ENCODE data around the gene ZAP70. TPM values are rescaled to one million over a fixed set of nuclear protein-coding genes. Genes with fewer than 3 reads are reported as not detected.

The ZAP70 gene
- total RNA-seq, 2 donors from 2014 or later = 0.86 to 1.4 TPM

DNA sequence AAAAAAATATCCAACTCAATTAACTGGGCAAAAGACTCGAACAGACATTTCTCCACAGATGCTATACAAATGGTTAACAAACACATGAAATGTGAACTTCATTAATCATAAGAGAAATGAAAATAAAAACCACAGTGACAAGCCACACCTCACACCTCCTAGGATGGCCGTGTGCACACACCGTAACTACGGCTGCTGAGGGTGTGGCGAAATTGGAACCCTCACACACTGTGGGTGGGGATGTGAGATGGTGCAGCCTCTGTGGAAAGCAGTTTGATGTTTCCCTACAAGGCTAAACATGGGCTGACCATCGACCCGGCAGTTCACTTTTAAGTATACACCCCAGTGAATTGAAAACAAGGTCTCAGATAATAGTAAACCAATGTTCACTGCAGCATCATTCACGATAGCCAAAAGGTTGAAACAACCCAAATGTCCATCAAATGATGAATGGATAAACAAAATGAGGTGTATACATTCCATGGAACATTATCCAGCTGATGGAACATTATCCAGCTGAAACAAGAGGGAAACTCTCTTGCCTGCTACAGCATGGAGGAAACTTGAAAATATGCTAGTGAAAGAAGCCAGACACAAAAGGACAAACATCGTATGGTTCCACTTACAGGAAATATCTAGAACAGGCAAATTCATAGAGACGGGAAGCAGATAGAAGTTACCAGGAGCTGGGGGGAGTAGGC lies 32.2 kb downstream of the ZAP70 start:
- H3K4me3 ChIP-seq = no peak overlapping the region
- no peak for DNase-seq (ENCODE audit: low spot score)
- TF ChIP-seq CTCF (IDR thresholded peaks at IDR 0.05) = no peak
- no peak overlapping the region for H3K27ac ChIP-seq
- no peaks in the 10 kb centered on the region for H3K27me3 ChIP-seq
- no peaks in the 10 kb centered on the region for H3K9me3 ChIP-seq
- H3K4me1 ChIP-seq = peaks cover 0 to 36% of the 10 kb centered on the region in 2 donors
- H3K36me3 ChIP-seq = no peaks in the 10 kb centered on the region

- Histone ChIP-seq H3K27ac (peak overlapping the region; percentile 30 to 33), H3K4me1 (peaks cover 0 to 28% of the 10 kb centered on the region in 2 donors), H3K27me3 (no peaks in the 10 kb centered on the region), H3K36me3 (no peaks in the 10 kb centered on the region), H3K4me3 (no peak overlapping the region), H3K9me3 (no peaks in the 10 kb centered on the region)
- no peak for TF ChIP-seq CTCF (IDR thresholded peaks at IDR 0.05)
- DNase-seq (ENCODE audit: low spot score) = no peak
Measured at GRCh38 chr2:97747285-97747684, 33.9 kb downstream of the ZAP70 start.

DNA sequence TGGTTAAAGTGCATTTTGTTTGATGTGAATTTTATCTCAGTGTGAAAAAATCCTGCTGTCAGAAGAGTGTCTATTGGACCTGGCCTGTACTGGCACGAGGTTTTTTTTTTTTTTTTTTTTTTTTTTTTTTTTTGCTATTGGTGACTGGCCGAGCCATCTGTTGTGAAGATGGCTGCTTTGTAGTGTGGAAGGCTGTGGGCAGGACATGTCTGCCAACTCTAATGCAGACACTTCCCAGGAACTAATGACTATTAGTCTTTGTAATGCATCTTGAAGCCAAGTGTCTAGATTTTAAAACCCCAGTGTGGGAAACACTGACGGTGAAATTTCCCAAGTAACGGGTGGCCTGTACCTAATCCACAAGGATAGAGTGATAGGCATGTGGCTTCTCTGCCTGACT lies 34.3 kb downstream of the ZAP70 start:
- H3K27ac ChIP-seq = peak overlapping the region; percentile 30 to 33
- no peaks in the 10 kb centered on the region for H3K36me3 ChIP-seq
- no peak for DNase-seq (ENCODE audit: low spot score)
- H3K9me3 ChIP-seq = no peaks in the 10 kb centered on the region
- H3K4me1 ChIP-seq = peaks cover 0 to 27% of the 10 kb centered on the region in 2 donors
- no peaks in the 10 kb centered on the region for H3K27me3 ChIP-seq
- no peak overlapping the region for H3K4me3 ChIP-seq
- TF ChIP-seq CTCF (IDR thresholded peaks at IDR 0.05) = no peak

- no peak for DNase-seq (ENCODE audit: low spot score)
- Histone ChIP-seq H3K4me3 (no peak overlapping the region), H3K4me1 (peaks cover 0 to 25% of the 10 kb centered on the region in 2 donors), H3K36me3 (no peaks in the 10 kb centered on the region), H3K27me3 (no peaks in the 10 kb centered on the region), H3K27ac (no peak overlapping the region), H3K9me3 (no peaks in the 10 kb centered on the region)
- no peak for TF ChIP-seq CTCF (IDR thresholded peaks at IDR 0.05)
Measured at GRCh38 chr2:97749581-97749980, 36.2 kb downstream of the ZAP70 start.

GRCh38 chr2:97750017-97750416 lies 36.6 kb downstream of the ZAP70 start:
- H3K4me1 ChIP-seq = peaks cover 0 to 25% of the 10 kb centered on the region in 2 donors
- no peaks in the 10 kb centered on the region for H3K9me3 ChIP-seq
- no peaks in the 10 kb centered on the region for H3K36me3 ChIP-seq
- no peaks in the 10 kb centered on the region for H3K27me3 ChIP-seq
- H3K27ac ChIP-seq = no peak overlapping the region
- TF ChIP-seq CTCF (IDR thresholded peaks at IDR 0.05) = no peak
- DNase-seq (ENCODE audit: low spot score) = no peak
- no peak overlapping the region for H3K4me3 ChIP-seq

GRCh38 chr2:97751752-97752151 lies 38.4 kb downstream of the ZAP70 start:
- Histone ChIP-seq H3K36me3 (peaks cover 8% of the 10 kb centered on the region), H3K4me1 (peaks cover 0 to 21% of the 10 kb centered on the region in 2 donors), H3K27me3 (no peaks in the 10 kb centered on the region), H3K9me3 (no peaks in the 10 kb centered on the region), H3K27ac (peak overlapping the region; percentile 55 to 60), H3K4me3 (no peak overlapping the region)
- no peak for DNase-seq (ENCODE audit: low spot score)
- TF ChIP-seq CTCF (IDR thresholded peaks at IDR 0.05) = no peak

Measured in right atrium auricular region (tissue), 2 donors.